Renal pelvis (tissue), 4 donors: ENCODE results near the gene TM4SF5. TPM values are rescaled to one million over a fixed set of nuclear protein-coding genes. Genes with fewer than 3 reads are reported as not detected.
A peak's percentile ranks its signal among the peaks of the same experiment; 100 is the strongest.

Source experiments
- DNase-seq: peaks from one replicate; pipeline ENCODE4 v3.0.0-alpha.2; 2013
- polyA plus RNA-seq, 3 donors: library from polyadenylated mRNA; unstranded; fragments of 120-200 nt; gene quantifications; one replicate each; pipeline ENCODE4 v1.2.1, GENCODE V29; 2013; ENCODE audit not compliant: insufficient read length in 3 of 3

TM4SF5 gene
- polyA plus RNA-seq, 3 donors: 2.4 to 3.7 (median 2.5) TPM

DNA sequence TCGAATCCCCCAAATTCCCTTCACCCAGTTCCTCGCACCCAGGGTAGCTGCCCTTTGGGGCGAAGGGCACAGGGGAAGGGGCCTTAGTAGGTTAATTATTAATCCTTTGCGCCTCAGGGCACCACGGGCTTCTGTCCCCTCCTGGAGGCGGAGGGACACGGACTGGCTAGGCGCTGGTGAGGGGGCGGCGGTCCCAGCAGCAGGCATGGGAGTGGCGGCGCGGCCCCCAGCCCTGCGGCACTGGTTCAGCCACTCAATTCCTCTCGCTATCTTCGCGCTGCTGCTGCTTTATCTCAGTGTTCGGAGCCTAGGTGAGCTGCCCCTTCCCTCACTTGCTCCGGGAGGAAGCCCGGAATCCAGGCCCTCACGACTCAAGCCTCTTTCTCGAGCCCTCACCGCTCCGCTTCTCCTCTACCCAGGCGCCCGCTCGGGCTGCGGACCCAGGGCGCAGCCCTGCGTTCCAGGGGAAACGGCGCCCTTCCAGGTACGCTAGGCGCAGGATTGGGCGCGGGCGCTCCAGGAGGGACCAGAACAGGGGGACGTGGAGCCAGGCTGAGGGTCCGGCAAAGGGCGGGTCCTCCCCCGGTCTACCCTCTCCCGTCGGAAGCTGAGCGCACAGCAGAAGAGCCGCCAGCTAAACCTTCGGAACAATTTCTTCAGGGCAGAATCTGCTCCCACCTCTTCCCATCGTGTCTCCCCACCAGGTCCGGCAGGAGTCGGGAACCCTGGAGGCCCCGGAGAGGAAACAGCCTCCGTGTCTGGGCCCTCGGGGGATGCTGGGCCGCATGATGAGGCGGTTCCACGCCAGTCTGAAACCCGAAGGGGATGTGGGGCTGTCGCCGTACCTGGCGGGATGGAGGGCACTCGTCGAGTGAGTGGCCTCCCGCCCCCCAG lies 17.4 kb downstream of the TM4SF5 start, which contains the start of gene GLTPD2:
Gene GLTPD2 (plus strand): TSS at position 158 of the 894 bp plus-strand sequence. CDS start 48 bp downstream, at position 206.
- DNase-seq: no peak

- no peak for DNase-seq
Measured at GRCh38 chr17:4789701-4789950, 17.9 kb downstream of the TM4SF5 start.

DNA sequence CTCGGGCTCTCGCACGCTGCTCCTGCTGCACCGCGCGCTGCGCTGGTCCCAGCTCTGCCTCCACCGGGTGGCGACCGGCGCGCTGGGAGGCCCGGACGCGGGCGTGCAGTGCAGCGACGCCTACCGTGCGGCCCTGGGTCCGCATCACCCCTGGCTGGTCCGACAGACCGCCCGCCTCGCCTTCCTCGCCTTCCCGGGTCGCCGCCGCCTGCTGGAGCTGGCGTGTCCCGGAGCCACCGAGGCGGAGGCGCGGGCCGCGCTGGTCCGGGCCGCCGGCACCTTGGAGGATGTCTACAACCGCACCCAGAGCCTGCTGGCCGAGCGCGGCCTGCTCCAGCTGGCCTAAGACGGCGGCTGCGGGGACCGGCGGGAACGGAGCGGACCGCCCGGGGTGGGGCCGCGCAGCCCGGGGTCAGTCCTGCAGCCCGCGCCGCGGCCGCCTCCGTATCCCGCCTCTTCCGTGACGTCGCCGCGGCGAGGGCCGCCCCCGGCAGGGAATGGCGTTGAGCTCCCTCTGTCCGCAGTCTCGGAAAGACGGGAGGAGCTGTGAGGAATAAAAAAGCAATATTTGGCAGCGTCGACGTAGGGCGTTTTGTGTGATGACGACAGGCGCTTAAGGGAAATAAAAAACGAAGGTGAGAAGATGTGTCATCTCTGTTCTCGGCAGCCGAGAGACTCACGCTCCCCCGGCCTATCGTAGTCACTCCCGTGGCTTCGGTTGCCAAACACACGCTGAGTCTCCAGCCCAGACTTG lies 18.4 kb downstream of the TM4SF5 start:
- peak; percentile 82 for DNase-seq

GRCh38 chr17:4790705-4791088 lies 19.0 kb downstream of the TM4SF5 start:
- DNase-seq: no peak

GRCh38 chr17:4795168-4795567 lies 23.5 kb downstream of the TM4SF5 start:
- no peak for DNase-seq

- no peak for DNase-seq
Measured at GRCh38 chr17:4796552-4796920, 24.9 kb downstream of the TM4SF5 start.

GRCh38 chr17:4800462-4801196 lies 28.9 kb downstream of the TM4SF5 start:
- DNase-seq: no peak

- no peak for DNase-seq
Measured at GRCh38 chr17:4802228-4802627, 30.5 kb downstream of the TM4SF5 start, which contains the start of gene C17orf114. C17orf114 (minus strand) TSS chr17:4802328.

DNA sequence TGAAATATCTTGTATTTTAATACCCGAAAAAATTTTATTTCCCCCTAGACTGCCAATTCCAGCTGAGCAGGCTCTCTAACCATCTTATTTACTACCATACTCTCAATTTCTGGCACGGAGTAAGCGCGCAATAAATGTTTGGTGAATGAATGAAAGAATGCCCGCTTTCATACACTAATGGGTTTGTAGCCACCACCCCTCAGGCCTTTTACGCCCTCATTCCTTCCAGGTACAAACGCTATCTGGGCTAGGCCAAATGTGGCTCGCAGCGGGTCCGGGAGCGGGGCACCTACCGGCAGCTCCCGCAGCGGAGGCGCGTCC lies 34.7 kb downstream of the TM4SF5 start:
- DNase-seq: no peak

DNA sequence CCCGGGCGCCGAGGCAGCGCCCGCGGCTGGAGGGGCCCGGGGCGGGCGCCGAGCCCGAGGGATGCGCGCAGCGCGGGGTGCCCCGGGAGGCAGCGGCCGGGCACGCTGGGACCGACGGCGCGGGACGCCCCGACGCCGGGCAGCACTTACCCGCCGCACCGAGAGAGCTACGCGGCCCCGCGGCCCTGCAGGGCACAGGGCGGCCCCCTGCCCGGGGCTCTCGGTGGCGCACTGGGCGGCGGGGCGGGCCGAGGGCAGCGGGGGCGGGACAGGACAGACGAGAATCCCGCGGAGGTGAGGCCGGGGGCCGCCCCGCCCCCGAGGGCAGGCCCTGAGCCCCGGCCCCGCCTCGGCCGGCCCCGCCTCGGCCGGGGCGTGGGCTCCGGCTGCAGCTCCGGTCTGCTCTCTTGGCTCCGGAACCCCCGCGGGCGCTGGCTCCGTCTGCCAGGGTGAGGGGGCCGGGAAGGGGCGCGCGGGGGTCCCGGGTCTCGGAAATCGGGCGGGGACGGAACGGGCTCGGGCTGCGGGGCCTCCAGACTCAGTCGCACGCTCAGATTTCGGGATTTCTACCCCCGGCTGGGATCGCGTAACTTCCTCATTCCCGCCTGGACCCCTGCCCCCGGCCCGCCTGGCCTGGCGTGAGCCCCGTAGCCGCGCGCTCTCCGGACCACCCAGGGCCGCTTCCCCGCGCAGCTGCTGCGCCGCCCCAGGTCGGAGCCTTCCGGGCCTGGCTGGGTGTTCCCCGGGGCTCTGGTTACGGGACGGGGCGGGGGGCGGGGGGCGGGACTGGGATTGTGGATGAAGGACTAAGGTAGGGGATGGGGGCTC lies 35.3 kb downstream of the TM4SF5 start, which contains the start of gene PLD2:
Gene PLD2 (plus strand): TSS at position 376 of the 828 bp plus-strand sequence. CDS start 621 bp downstream, outside the sequence.
- DNase-seq: peak; percentile 87

GRCh38 chr17:4807605-4808377 lies 36.1 kb downstream of the TM4SF5 start:
- no peak for DNase-seq

DNA sequence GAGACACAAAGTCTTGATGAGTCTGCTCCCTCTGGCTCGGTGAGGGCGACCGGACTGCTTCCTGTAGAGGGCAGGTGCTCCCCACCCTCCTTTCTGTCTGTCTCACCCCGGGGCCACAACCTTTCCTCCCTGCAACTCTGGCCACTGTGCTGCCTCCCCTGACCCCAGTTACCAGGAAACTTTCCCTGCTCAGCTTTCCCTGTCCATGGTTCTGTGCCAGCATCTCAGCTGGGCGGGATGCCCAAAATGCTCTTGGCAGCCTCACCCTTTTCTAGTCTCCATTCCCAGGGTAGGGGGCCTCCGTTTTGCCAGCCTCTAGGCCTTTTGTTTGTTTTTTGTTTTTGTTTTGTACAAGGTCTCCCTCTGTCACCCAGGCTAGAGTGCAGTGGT lies 36.7 kb downstream of the TM4SF5 start:
- no peak for DNase-seq

DNA sequence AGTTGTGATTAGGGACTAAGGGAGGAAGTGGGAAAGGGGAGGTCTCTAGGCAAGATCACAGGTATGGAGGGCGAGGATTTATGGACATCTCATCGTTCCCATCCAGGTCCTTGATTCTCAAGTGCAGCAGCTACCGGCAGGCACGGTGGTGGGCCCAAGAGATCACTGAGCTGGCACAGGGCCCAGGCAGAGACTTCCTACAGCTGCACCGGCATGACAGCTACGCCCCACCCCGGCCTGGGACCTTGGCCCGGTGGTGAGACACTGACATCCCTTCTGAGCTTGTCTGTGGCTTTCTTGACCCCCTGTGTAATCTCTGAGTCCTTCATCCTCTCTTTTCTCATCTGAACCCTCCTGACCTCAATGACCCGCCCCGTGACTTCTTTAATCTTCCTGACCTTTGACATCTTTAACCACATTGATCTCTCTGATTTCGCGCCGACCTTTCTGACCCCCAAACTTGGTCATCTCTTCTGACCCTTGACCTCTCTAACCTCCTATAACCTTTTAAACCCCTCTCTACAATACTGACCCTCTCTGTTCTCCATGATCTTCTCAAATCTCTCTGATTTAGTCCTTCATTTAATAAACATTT lies 39.1 kb downstream of the TM4SF5 start:
- DNase-seq: no peak

DNA sequence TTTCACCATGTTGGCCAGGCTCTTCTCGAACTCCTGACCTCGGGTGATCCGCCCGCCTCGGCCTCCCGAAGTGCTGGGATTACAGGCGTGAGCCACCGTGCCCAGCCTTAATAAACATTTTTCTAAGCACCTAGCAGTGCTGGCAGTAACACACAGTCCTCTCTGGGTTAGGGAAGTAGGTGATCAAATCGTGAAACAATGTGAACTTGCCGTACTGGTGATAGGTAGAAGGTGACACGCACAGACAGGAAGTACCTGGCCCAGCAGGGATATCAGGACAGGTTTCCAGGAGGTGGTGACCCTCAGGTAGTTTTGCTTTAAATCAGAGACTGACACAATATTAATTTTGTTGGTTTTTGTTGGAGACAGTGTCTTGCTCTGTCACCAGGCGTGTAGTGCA lies 39.8 kb downstream of the TM4SF5 start:
- no peak for DNase-seq

DNA sequence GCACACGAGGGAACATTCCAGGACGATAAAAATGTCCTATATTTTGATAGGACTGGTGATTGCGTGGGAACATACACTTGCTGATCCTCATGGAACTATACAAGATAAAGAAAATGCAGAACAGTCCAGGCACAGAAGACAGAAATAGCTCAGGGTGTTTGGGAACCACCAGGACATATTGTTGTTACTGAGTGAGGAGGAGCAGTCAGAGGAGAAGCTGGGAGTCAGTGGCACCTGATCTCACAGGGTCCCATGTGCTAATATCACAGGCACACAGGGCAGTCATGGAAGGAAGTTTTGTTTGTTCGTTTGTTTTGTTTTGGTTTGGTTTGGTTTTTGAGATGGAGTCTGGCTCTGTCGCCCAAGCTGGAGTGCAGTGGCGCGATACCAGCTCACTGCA lies 41.0 kb downstream of the TM4SF5 start:
- DNase-seq: no peak

- no peak for DNase-seq
Measured at GRCh38 chr17:4815043-4815675, 43.5 kb downstream of the TM4SF5 start.

GRCh38 chr17:4816826-4817225 lies 45.1 kb downstream of the TM4SF5 start:
- DNase-seq: no peak

- no peak for DNase-seq
Measured at GRCh38 chr17:4818276-4818675, 46.6 kb downstream of the TM4SF5 start.

DNA sequence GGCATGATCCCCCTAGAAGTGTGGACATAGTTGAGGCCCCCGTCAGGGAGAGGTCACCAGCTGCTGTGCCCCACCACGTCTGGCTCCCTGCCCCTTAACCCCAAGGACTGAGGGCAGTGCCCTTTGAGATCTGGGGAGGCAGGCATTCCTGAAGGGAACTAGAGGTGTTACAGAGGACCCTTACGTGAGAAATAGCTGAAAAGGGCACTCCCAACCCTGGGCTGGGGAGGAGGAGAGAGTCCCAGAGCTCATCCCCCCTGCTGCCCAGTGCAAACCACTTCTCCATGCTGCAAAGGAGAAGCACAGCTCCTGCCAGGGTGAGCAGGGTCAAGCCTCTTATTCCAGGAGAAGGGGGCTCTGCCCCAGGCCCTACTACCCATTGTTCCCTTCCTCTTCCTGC lies 51.1 kb downstream of the TM4SF5 start:
- no peak for DNase-seq
